GM23338 (cell line): Measurements from ENCODE around the gene TNFRSF1A.

Experiments used
- CREB1 ChIP-seq: fragments of 250-450 bp; sonication (Bioruptor Pico); IDR thresholded peaks from 2 replicates; pipeline ENCODE4 v1.5.0; 2020; ENCODE audit warnings: low read depth, mild to moderate bottlenecking, moderate library complexity
- CTCF ChIP-seq, 2 experiments: fragments of 200-600 bp in 1 of 2; sonication (generic) in 1 of 2; conservative IDR thresholded peaks; 2 replicates each; pipeline versions ENCODE4 v1.5.1 to v1.6.1; 2016 to 2017; ENCODE audit warnings: antibody characterized with exemption in 2 of 2, low read depth in 2 of 2, mild to moderate bottlenecking in 2 of 2, moderate library complexity in 1 of 2
- ETS1 ChIP-seq: IDR thresholded peaks from 2 replicates; pipeline ENCODE4 v1.6.1; 2016; ENCODE audit warnings: antibody characterized with exemption
- EZH2 ChIP-seq: fragments of 200-600 bp; sonication (generic); IDR thresholded peaks from one replicate; pipeline ENCODE4 v1.8.0; 2017; ENCODE audit warnings: antibody characterized with exemption, mild to moderate bottlenecking, low read depth; ENCODE audit not compliant: unreplicated experiment
- EZH2phosphoT487 ChIP-seq: fragments of 200-600 bp; sonication (generic); IDR thresholded peaks from one replicate; pipeline ENCODE4 v1.8.1; 2018; ENCODE audit warnings: antibody characterized with exemption; ENCODE audit not compliant: unreplicated experiment
- JUNB ChIP-seq: IDR thresholded peaks from one replicate; pipeline ENCODE4 v1.6.1; 2016; ENCODE audit warnings: antibody characterized with exemption; ENCODE audit not compliant: unreplicated experiment
- POLR2AphosphoS5 ChIP-seq: IDR thresholded peaks from 2 replicates; pipeline ENCODE4 v1.6.1; 2016; ENCODE audit warnings: antibody characterized with exemption, low read depth
- REST ChIP-seq: IDR thresholded peaks from one replicate; pipeline ENCODE4 v1.6.1; 2018; ENCODE audit warnings: antibody characterized with exemption; ENCODE audit not compliant: unreplicated experiment

GRCh38 chr12:6294156-6295093 is 47.5 kb downstream of the TNFRSF1A start:
- TF ChIP-seq CTCF (conservative IDR thresholded peaks at IDR 0.05; ENCODE audit: low read depth in 2 of 2) (no peak), EZH2 (no peak), EZH2phosphoT487 (no peak), ETS1 (no peak), POLR2AphosphoS5 (no peak), REST (no peak), CREB1 (CRISPR knock-in tag) (no peak), JUNB (no peak)
